AG09319 (cell line): Measurements from ENCODE around the gene PRPH.
"Not testable (repeated sequence)": the region's sequence is repeated elsewhere in the genome, so short reads cannot be mapped to it uniquely, and the experiment has no call there.

Source experiments
- DNase-seq: peaks from one replicate; pipeline ENCODE4 v3.0.0-alpha.2; 2010; ENCODE audit warnings: low read depth; ENCODE audit errors: extremely low read depth
- TF ChIP-seq, protein P1 (sequence below): IDR thresholded peaks from 2 replicates; pipeline ENCODE4 v1.5.1; 2011; ENCODE audit warnings: low read depth, mild to moderate bottlenecking, inconsistent platforms, low read length, moderate library complexity

Gene PRPH

DNA sequence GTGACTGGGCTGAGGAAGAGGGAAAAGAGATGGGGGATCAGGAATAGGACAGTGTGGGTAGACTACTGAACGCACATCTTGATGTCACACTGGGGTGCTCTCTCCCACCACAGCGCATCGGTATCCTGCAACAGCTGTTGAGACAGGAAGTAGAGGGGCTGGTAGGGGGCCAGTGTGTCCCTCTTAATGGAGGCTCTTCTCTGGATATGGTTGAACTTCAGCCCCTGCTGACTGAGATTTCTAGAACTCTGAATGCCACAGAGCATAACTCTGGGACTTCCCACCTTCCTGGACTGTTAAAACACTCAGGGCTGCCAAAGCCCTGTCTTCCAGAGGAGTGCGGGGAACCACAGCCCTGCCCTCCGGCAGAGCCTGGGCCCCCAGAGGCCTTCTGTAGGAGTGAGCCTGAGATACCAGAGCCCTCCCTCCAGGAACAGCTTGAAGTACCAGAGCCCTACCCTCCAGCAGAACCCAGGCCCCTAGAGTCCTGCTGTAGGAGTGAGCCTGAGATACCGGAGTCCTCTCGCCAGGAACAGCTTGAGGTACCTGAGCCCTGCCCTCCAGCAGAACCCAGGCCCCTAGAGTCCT lies 35.2 kb downstream of the PRPH start:
- TF ChIP-seq, protein P1, sequence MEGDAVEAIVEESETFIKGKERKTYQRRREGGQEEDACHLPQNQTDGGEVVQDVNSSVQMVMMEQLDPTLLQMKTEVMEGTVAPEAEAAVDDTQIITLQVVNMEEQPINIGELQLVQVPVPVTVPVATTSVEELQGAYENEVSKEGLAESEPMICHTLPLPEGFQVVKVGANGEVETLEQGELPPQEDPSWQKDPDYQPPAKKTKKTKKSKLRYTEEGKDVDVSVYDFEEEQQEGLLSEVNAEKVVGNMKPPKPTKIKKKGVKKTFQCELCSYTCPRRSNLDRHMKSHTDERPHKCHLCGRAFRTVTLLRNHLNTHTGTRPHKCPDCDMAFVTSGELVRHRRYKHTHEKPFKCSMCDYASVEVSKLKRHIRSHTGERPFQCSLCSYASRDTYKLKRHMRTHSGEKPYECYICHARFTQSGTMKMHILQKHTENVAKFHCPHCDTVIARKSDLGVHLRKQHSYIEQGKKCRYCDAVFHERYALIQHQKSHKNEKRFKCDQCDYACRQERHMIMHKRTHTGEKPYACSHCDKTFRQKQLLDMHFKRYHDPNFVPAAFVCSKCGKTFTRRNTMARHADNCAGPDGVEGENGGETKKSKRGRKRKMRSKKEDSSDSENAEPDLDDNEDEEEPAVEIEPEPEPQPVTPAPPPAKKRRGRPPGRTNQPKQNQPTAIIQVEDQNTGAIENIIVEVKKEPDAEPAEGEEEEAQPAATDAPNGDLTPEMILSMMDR, result no peak
- no peak for DNase-seq

DNA sequence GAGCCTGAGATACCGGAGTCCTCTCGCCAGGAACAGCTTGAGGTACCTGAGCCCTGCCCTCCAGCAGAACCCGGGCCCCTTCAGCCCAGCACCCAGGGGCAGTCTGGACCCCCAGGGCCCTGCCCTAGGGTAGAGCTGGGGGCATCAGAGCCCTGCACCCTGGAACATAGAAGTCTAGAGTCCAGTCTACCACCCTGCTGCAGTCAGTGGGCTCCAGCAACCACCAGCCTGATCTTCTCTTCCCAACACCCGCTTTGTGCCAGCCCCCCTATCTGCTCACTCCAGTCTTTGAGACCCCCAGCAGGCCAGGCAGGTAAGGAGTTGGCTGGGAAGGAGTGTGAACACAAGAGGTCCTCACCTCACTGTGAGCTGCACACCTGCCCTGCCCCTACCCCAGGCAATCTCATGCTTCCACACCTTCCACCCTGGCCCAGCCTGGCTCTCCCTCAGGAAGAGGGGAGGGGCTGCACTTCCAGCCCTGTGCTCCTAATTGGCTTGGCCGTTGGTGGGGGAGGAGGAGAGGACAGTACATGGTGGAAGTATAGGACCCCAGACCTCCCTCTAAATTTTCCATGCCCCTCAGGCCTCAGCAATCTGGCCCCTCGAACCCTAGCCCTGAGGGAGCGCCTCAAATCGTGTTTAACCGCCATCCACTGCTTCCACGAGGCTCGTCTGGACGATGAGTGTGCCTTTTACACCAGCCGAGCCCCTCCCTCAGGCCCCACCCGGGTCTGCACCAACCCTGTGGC lies 35.9 kb downstream of the PRPH start:
- no peak for DNase-seq
- TF ChIP-seq, protein P1, result no peak

DNA sequence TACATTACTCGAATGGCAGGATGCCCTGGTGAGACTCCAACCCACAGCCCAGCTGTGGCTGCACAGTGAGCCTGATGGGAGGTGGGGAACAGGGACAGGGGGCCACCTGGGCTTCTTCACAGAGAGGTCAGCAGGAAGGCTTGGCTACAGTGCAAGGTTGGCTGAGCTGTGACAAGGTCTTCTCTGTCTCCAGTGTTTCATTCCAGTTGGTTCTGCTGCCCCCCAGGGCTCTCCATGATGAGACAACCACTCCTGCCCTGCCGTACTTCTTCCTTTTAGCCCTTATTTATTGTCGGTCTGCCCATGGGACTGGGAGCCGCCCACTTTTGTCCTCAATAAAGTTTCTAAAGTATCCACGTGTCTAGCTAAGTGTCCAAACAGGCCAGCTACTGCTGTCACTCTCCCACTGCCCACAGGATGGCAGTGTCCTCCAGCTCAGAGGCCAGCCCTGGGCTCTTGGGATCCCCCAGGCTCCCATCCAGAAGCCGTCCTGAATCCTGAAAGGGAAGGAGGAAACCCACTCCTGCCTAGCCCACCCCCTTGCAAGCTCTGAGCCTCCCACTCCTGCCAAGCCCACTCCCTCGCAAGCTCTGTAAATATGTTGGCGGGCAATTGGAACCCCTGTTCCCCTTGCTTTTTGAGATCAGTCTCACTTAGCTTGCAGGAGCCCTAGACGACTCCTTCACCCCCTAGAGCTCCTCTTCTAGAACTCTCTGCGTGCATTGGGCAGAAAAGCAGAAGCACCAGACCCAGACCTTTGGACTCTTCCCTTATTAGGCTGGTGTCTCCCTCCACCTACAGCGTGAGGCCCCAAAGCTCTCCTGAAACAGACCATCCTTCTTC lies 36.7 kb downstream of the PRPH start:
- TF ChIP-seq, protein P1, result peak; percentile 85
- DNase-seq, result no peak

DNA sequence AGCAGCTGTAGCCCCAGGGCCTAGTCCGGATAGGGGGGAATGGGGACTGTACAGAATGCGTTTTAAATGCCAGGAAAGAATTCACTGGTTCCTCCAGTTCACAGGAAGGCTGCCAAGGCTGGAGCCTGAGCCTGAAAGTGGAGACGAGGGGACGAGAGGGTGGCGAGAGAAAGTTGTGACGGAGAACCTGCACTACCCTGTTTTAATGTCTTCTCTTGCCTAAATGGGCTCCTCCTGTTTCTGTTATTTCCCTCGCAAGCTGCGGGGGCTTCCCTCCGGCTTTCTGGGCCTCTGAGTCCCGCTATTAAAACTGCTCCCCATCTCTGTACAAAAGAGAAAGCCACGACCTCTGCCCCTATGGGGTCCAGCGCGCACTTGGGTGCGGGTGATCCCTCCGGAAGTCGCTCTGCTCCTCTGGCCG lies 37.5 kb downstream of the PRPH start:
- TF ChIP-seq, protein P1, result no peak
- DNase-seq, result no peak

DNA sequence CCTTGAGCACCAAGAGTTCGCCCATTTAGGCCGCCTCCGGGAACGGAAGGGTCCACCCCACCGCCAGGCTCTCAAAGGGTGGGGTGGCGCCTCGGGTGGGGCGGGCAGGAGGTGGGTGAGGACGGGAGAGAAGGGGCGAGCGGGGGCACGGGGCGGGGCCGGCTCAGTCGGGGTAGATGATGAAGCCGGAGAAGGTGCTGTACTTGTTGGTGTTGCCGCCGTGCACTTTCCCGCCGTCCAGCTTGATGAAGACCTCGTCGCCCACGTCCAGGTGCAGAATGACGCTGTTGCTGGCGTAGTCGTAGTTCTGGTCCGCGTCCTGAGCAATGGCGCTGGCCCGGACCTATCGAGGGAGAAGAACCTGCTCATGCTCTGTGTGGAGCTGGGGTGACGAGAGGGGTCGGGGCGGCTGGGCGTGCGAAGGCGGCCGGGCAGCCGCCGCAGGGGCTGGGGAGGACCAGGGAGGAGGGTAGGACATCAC lies 38.0 kb downstream of the PRPH start:
- no peak for DNase-seq
- TF ChIP-seq, protein P1, result no peak

DNA sequence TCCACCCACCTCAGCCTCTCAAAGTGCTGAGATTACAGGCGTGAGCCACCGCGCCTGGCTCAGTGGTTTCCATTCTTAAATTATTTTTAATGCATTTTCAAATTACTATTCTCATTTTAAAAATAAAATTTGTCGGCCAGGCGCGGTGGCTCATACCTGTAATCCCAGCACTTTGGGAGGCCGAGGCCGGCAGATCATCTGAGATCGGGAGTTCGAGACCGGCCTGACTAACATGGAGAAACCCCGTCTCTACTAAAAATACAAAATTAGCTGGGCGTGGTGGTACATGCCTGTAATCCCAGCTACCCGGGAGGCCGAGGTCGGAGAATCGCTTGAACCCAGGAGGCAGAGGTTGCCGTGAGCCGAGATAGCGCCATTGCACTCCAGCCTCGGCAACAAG lies 38.8 kb downstream of the PRPH start:
- not testable (repeated sequence) for DNase-seq

DNA sequence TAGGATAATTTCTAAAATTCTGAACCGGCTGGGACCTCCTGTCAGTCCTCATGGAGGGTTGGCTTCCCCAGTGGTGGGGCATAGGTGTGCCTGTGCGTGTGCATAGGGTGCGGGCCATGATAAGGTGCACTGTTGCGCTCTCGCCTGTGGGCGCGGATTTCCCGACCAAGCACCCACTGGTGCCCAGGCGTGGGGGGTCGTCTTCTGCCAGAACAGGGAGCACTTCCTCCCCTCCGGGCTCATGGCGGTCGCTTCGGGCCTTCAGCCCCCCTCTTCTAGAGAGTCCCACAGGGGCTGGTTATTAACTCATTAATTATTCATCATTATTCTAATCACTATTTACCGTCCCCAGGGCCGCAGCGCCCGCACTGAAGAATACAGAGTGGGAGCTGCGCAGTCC lies 39.3 kb downstream of the PRPH start:
- DNase-seq, result no peak
- TF ChIP-seq, protein P1, result no peak
